Neural progenitor cell (in vitro differentiated cells): ENCODE measurements around the gene ABCA3.

ENCODE experiments used
- EZH2 ChIP-seq: fragments of 200-600 bp; sonication (generic); IDR thresholded peaks from 2 replicates; pipeline ENCODE4 v1.6.1; 2017; ENCODE audit warnings: antibody characterized with exemption, mild to moderate bottlenecking, moderate library complexity
- EZH2phosphoT487 ChIP-seq: fragments of 200-600 bp; sonication (generic); IDR thresholded peaks from 2 replicates; pipeline ENCODE4 v1.6.1; 2017; ENCODE audit warnings: antibody characterized with exemption
- TF ChIP-seq, protein P1 (sequence below): fragments of 200-600 bp; sonication (generic); IDR thresholded peaks from 2 replicates; pipeline ENCODE4 v1.5.1; 2017; ENCODE audit warnings: antibody characterized with exemption, mild to moderate bottlenecking

DNA sequence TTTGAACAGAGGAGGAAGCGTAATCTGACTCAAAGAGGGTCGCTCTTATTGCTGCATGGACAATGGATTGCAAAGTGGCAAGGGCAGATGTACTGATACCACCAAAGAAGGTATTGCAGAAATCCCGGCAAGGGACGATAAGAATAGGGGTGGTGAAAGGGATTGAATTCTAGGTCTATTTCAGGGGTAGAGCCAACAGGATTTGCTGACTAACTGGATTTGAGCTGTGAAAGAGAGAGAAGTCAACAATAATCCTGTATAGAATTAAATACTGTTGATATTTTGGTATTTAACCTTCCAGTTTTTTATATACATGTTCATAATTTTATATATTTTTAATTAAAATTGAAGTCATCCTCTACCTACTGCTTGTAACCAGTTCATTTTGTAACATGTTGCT is 19.4 kb upstream of the ABCA3 start:
- TF ChIP-seq, protein P1, sequence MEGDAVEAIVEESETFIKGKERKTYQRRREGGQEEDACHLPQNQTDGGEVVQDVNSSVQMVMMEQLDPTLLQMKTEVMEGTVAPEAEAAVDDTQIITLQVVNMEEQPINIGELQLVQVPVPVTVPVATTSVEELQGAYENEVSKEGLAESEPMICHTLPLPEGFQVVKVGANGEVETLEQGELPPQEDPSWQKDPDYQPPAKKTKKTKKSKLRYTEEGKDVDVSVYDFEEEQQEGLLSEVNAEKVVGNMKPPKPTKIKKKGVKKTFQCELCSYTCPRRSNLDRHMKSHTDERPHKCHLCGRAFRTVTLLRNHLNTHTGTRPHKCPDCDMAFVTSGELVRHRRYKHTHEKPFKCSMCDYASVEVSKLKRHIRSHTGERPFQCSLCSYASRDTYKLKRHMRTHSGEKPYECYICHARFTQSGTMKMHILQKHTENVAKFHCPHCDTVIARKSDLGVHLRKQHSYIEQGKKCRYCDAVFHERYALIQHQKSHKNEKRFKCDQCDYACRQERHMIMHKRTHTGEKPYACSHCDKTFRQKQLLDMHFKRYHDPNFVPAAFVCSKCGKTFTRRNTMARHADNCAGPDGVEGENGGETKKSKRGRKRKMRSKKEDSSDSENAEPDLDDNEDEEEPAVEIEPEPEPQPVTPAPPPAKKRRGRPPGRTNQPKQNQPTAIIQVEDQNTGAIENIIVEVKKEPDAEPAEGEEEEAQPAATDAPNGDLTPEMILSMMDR, result no peak
- TF ChIP-seq EZH2phosphoT487, result no peak
- TF ChIP-seq EZH2, result no peak
